Kidney (tissue), 14 donors: ENCODE results near the gene FOXC2. TPM values are rescaled to one million over a fixed set of nuclear protein-coding genes. Genes with fewer than 3 reads are reported as not detected.

ENCODE experiments used
- DNase-seq, 5 donors: peaks; one replicate each; pipeline ENCODE4 v3.0.0-alpha.2; 2013 to 2020
- FAIRE-seq: peaks from 2 replicates; lab custom pipeline; 2012; peaks lifted over from hg19 to GRCh38; lab: Jason Lieb, UNC
- H3K27ac ChIP-seq, 2 donors: one replicate each; pipeline ENCODE4 v1.7.0; 2013; ENCODE audit warnings: low read depth in 2 of 2, low read length in 2 of 2, inconsistent platforms in 1 of 2
- H3K27me3 ChIP-seq: one replicate; pipeline ENCODE4 v1.7.1; 2013; ENCODE audit warnings: low read length, inconsistent platforms; ENCODE audit not compliant: control insufficient read depth, insufficient read depth
- H3K36me3 ChIP-seq, 3 donors: one replicate each; pipeline versions ENCODE4 v1.7.0 to v1.7.1; 2013; ENCODE audit warnings: low read length in 3 of 3, control low read depth in 1 of 3, inconsistent platforms in 1 of 3; ENCODE audit not compliant: insufficient read depth in 3 of 3, control insufficient read depth in 2 of 3
- H3K4me1 ChIP-seq, 3 donors: one replicate each; pipeline versions ENCODE4 v1.7.0 to v1.7.1; 2013; ENCODE audit warnings: low read length in 3 of 3, inconsistent platforms in 1 of 3, low read depth in 1 of 3; ENCODE audit not compliant: control insufficient read depth in 2 of 3, insufficient read depth in 2 of 3
- H3K4me3 ChIP-seq, 3 donors: one replicate each; pipeline versions ENCODE4 v1.7.0 to v1.8.1; 2013; ENCODE audit warnings: low read length in 3 of 3, control low read depth in 1 of 3, inconsistent platforms in 1 of 3
- H3K9ac ChIP-seq, 3 donors: one replicate each; pipeline versions ENCODE4 v1.7.0 to v1.7.1; 2013; ENCODE audit warnings: low read length in 3 of 3, control low read depth in 1 of 3, inconsistent platforms in 1 of 3
- H3K9me3 ChIP-seq, 3 donors: one replicate each; pipeline versions ENCODE4 v1.7.0 to v1.7.1; 2013; ENCODE audit warnings: low read length in 3 of 3, control low read depth in 1 of 3, inconsistent platforms in 1 of 3; ENCODE audit not compliant: control insufficient read depth in 2 of 3, insufficient read depth in 1 of 3
- CTCF ChIP-seq: IDR thresholded peaks from 3 replicates; pipeline ENCODE4 v1.5.1; 2012; ENCODE audit warnings: mild to moderate bottlenecking, moderate library complexity, borderline replicate concordance; ENCODE audit not compliant: insufficient read depth; ENCODE audit errors: extremely low read depth
- intact Hi-C: fragments of 100-400 bp; cut with DNase I; formaldehyde crosslinking; loops from one replicate; pipeline ENCODE4 v1.11.1; 2022
- polyA plus RNA-seq: library from polyadenylated mRNA; stranded (reverse); fragments of 350-450 nt; fragmentation: Illumina TruSeq; extraction: RNeasy Lipid Tissue Mini Kit (QIAGEN cat#74804); gene quantifications from one replicate; pipeline ENCODE4 v1.2.3, GENCODE V29; 2014; ENCODE audit warnings: low read depth, low replicate concordance; ENCODE audit not compliant: insufficient read depth
- total RNA-seq: library from RNA; stranded (reverse); fragmentation: NEBNext Ultra II Directional; extraction: Animal tissue kit (Norgen Biotek cat#: 25700); gene quantifications from one replicate; pipeline ENCODE4 v1.2.1, GENCODE V29; 2021
- donor health status: control.
- donor health status: control.
- donor health status: control.
- donor health status: control.
- donor health status: control.
- donor health status: DM: yes; HTN: yes; CAD: no.
- donor health status: Normal renal cell carcinoma (clear cell type).

The FOXC2 gene
- total and polyA plus RNA-seq, 2 donors from 2014 or later, result 3.8 to 6.3 TPM

- FAIRE-seq, result no peak
- intact Hi-C loops, result no loop called here
- Histone ChIP-seq H3K4me3 (peak within 1 kb of the TSS in 1 of 3 donors; percentile 26), H3K4me1 (peaks cover 0 to 8% (median 0%) of the 10 kb centered on the region in 3 donors), H3K9ac (peak within 1 kb of the TSS in 1 of 3 donors; percentile 26), H3K27me3 (peaks cover 2% of the 10 kb centered on the region), H3K9me3 (no peaks in the 10 kb centered on the region), H3K36me3 (peaks cover 0 to 2% (median 0%) of the 10 kb centered on the region in 3 donors), H3K27ac (peak within 1 kb of the TSS; percentile 76 to 85)
- DNase-seq, result peak in 3 of 5 donors; percentile 56 to 94 (median 83)
- no peak for TF ChIP-seq CTCF
Measured at GRCh38 chr16:86578061-86578599, 11.5 kb downstream of the FOXC2 start, which contains the start of gene FOXL1. TSS of gene FOXL1 (plus strand) at chr16:86578549. CDS start at chr16:86578724, 175 bp downstream.

DNA sequence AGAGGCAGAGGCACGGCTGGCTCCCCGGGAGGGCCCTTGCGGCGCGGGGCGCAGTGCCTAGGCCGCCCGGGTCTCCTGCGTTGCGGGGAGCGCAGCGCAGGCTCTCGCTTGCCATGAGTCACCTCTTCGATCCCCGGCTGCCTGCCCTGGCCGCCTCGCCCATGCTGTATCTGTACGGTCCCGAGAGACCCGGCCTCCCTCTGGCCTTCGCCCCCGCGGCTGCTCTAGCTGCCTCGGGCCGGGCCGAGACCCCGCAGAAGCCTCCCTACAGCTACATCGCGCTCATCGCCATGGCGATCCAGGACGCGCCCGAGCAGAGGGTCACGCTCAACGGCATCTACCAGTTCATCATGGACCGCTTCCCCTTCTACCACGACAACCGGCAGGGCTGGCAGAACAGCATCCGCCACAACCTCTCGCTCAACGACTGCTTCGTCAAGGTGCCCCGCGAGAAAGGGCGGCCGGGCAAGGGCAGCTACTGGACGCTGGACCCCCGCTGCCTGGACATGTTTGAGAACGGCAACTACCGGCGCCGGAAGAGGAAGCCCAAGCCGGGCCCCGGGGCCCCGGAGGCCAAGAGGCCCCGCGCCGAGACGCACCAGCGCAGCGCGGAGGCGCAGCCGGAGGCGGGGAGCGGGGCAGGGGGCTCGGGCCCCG, 12.1 kb downstream of the FOXC2 start:
- H3K4me3 ChIP-seq, result peak overlapping the region in 1 of 3 donors; percentile 26
- H3K9ac ChIP-seq, result no peak overlapping the region
- peaks cover 0 to 2% (median 0%) of the 10 kb centered on the region in 3 donors for H3K36me3 ChIP-seq
- H3K4me1 ChIP-seq, result peaks cover 0 to 6% (median 0%) of the 10 kb centered on the region in 3 donors
- no peaks in the 10 kb centered on the region for H3K9me3 ChIP-seq
- peak overlapping the region; percentile 76 to 85 for H3K27ac ChIP-seq
- FAIRE-seq (no peak), DNase-seq (peak in 3 of 5 donors; percentile 46 to 85 (median 48))
- no peak for TF ChIP-seq CTCF
- intact Hi-C loops, result no loop called here
- H3K27me3 ChIP-seq, result peaks cover 1% of the 10 kb centered on the region

DNA sequence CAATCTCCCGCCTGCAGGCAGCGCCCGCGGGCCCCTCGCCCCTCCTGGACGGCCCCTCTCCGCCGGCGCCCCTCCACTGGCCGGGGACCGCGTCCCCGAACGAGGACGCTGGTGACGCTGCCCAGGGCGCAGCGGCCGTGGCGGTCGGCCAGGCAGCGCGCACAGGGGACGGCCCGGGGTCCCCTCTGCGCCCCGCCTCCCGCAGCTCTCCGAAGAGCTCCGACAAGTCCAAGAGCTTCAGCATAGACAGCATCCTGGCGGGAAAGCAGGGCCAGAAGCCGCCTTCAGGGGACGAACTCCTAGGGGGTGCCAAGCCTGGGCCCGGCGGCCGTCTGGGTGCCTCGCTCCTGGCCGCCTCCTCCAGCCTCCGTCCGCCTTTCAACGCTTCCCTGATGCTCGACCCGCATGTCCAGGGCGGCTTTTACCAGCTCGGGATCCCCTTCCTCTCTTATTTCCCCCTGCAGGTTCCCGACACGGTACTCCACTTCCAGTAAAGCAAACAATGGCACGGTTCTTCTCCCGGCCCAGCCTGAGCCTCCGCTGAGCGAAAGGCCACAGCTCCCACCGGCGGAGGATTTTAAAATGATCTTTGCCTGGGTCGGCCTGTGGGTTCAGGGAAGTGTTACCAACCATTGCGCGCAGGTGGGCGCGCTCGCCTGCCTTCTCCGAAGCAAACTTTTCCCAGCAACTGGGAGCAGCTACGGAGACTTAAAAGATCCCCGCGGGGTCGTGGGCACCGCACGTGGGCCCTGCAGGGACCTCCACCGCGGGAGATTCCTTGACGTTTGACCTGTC, 12.8 kb downstream of the FOXC2 start:
- DNase-seq, result peak in 3 of 5 donors; percentile 27 to 82 (median 28)
- H3K9me3 ChIP-seq, result no peaks in the 10 kb centered on the region
- FAIRE-seq, result no peak
- peak overlapping the region in 1 of 2 donors; percentile 85 for H3K27ac ChIP-seq
- intact Hi-C loops, result no loop called here
- H3K27me3 ChIP-seq, result no peaks in the 10 kb centered on the region
- no peaks in the 10 kb centered on the region for H3K36me3 ChIP-seq
- H3K9ac ChIP-seq, result no peak overlapping the region
- TF ChIP-seq CTCF, result no peak
- H3K4me3 ChIP-seq, result peak overlapping the region in 1 of 3 donors; percentile 26
- H3K4me1 ChIP-seq, result peaks cover 0 to 3% (median 0%) of the 10 kb centered on the region in 3 donors
